Measurements from ENCODE around the gene USP1.

Gene USP1

GRCh38 chr1:62500210-62500609, 63.4 kb downstream of the USP1 start:
- no peak overlapping the region for H3K4me3 ChIP-seq (ENCODE audit: low read length)
- H3K27ac ChIP-seq (ENCODE audit: low read length), result no peak overlapping the region
- peaks cover 10% of the 10 kb centered on the region; the same call in 1 of the 2 replicates for H3K36me3 ChIP-seq (ENCODE audit: insufficient read depth, low read depth, low read length)
- no peaks in the 10 kb centered on the region for H3K27me3 ChIP-seq (ENCODE audit: insufficient read depth, low read length)
- no peak overlapping the region for H3K9ac ChIP-seq (ENCODE audit: low read depth, low read length)
- no peaks in the 10 kb centered on the region for H3K9me3 ChIP-seq (ENCODE audit: insufficient read depth, low read depth, low read length)
- H3K4me1 ChIP-seq (ENCODE audit: insufficient read depth, low read length), result no peaks in the 10 kb centered on the region
